ENCODE data around the gene SPRED2.

Gene SPRED2

DNA sequence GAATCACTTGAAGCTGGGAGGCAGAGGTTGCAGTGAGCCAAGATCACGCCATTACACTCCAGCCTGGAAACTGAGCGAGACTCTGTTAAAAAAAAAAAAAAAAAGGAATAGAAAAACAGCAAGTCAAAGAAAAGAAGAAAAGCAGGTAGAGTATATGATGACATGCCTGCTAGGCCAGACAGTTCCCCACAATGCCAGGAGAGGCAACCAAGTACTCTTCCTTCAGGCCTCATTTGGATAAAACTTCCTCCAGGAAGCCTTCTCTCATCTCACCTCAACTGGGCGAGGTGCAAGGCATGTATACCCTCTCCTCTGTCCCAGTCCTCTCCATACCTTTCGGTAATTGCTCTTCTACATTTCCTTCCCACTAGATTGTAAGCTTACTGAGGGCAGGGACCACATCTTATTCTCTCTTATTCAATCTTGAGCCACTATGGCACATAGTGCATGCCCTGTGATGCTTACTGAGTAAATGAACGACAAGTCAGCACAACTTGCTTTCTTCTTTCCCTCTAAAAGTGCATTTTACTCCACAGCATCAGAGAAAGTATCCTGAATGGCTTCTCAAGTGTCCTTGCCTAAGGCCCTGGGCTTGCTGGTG lies 10.1 kb upstream of the SPRED2 start:
- no peak for DNase-seq (ENCODE audit: low spot score)

GRCh38 chr2:65438137-65438899 lies 5.9 kb upstream of the SPRED2 start:
- DNase-seq (ENCODE audit: low spot score) = no peak

DNA sequence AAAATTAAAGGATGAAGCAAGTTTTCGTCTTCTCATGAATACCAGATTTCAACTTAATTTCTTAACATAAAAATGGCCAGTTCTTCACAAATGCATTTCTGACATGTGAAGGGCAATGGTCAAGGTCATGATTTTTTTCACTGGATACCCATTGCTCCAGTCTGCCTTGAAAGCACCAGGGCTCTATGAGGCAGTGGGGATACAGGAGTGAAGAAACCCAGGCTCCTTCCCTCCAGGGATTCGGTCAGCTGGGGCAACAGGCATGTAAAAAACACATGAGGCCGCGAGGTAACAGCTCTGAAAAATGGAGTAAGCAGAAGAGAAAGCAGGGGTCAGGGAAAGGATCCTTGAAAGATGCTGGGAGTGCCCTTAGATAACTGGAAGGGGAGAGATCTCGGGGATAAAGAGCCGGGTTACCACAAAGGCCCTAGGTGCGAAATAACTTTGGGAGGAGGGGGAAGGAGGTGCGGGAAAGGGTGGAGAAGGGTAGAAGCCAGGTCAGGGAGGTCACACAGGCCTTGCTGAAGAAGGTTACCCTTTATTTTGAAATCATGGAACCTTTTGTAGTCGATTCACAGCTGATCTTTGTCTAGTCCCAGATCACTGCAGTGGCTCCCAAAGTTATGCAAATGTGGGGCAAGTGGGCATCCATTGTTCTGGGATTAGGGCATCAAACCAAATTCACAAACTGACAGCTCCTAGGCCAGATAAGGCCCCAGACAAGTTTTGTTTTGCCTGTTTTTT lies 5.2 kb upstream of the SPRED2 start:
- DNase-seq (ENCODE audit: low spot score) = no peak

DNA sequence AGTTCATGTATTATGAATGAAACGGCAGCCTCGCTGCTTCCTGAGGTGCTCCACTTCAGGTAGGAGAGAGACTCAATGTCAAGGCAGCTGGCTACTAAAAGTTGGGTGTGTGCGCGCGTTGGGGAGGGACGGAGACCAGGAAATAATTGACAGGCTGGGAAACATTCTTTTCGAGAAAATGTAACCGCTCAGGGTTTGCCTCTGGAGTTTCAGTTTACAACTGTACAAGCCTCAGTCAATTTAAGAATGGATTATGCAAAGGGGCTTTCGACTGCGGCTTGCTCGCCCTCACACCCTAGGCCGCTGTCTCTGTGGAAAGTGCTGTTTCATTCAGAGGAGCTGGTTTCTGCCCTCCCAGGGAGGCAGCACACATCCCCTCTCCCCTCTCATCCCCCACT lies 4.4 kb upstream of the SPRED2 start:
- DNase-seq (ENCODE audit: low spot score) = no peak

DNA sequence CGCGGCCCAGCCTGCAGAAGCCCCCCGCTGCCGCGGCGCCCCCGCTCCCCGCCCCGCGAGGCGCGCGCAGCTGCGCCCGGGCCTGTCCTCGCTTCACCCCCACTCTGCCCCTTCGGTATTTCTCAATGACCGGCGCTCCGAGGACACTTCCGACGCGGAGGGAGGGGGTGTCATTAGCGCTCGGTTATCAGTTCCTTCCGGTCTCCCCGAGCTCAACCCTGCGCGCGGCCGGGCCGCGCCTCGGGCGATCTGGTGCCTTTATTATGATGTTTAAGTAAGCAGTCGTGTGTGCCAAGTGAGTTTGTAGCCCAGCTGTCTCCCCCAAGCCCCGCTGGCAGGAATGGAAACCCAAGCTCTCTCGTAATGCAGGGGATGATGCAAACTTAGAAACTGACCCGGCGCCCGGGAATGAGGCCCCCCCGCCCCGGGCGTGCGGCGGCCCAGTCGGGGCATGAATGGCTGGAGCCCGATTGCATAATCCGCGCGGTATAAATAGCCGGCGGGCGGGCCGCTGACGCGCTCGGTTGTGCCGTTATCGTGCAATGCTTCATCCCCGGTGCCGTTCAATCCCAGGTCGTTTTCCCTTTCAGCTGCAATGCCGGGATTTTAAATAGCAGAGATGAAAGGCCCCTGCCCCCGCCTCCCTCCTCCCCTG lies 3.9 kb upstream of the SPRED2 start:
- DNase-seq (ENCODE audit: low spot score) = peak; percentile 46

GRCh38 chr2:65435625-65436168 lies 3.3 kb upstream of the SPRED2 start:
- no peak for DNase-seq (ENCODE audit: low spot score)

GRCh38 chr2:65434592-65435241 lies 2.3 kb upstream of the SPRED2 start:
- DNase-seq (ENCODE audit: low spot score) = no peak

GRCh38 chr2:65431421-65432226 lies 775 bp downstream of the SPRED2 start:
- DNase-seq (ENCODE audit: low spot score) = no peak

DNA sequence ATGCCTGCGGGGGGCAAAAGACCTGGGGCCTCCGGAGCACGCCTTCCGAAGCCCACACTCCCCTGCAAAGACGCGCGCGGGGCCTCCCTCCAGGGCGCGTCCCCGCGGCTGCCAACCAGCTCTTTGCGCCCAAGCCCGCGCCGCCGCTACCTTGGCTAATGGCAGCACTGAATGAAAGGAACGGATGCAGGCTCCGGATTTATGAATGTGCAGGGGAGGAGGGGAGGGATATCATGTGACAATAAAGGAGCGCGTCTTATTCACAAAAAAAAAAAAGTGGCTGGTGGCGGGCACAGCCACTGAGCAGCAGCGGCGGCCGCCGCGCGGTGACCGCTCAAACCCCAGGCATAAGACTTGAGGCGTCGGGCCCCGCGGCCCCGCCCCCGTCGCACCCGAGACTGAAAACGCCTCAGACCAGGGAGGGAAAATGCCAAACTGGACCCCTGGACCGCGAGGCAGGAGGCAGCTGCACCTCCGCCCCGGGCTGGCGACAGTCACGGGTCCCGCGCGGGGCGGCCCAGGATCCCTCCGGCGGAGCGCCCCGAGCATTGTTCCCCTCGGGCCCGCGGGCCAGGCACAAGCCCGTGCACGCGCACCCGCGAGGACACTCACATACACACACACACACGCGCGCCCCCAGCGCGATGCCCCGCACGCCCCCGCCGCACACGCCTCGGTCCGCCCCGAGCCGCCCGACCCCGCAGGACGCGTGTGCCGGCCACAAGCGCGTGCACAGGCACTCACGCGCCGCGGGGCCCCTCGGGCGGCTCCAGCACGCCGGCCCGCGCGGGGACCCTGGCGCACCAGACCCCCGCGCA lies 1.6 kb downstream of the SPRED2 start:
- DNase-seq (ENCODE audit: low spot score) = no peak

DNA sequence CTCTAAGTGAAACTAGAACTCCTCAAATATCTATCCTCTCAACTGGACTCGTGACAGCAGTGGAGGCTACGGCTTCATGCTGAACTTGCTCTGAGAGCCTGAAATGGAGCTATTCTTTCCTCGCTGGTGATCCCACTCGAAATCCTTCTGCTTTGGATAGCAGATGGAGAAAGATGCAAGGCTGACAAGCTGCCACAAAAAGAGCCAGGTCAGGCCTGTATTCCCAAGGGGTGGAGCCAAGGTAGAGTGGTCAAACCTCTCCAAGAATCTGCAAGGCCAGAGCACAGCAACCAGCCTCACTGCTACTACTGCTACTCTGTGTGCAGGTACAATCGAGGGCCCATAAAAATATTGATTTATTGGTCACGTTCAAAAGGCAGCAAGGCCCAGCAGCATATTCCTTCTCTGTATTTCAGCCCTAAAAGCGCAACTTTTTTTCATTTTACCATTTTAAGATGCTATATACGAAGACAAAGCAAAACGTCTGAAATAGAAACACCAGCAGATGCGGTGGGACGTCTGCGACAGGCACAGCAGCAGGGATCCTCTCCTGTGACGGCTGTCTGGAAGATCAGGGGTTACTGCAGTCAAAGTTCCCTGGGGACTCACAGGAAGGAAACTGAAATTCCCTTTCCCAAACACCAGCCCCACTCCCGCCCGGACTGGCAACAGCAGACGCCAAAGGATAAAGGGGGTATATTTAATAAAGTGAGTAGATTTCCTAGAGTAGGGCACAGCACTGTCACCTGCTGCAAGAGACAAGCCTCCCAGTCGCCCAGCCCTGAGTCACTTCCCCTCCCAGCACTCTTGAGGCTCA lies 2.4 kb downstream of the SPRED2 start:
- no peak for DNase-seq (ENCODE audit: low spot score)

- DNase-seq (ENCODE audit: low spot score) = no peak
Measured at GRCh38 chr2:65427532-65427931, 4.9 kb downstream of the SPRED2 start.

DNA sequence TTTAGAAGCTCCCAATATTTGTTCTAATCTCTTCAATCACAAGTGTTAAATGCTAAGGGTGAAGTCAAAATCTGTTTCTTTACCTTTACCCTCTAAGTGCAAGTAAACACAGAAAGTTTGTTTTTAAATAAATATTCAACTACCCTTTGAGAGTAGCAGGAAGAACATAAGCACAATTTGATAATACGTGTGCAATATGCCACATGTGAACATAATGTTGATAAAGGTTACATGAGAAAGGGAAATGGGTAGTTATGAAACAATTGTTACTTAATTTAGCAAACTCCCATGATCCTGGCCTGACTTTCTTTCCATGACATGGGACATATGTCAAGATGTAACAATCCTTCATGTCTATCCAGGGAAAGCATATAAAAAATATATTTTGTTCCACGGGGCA lies 7.1 kb downstream of the SPRED2 start:
- DNase-seq (ENCODE audit: low spot score) = no peak

- no peak for DNase-seq (ENCODE audit: low spot score)
Measured at GRCh38 chr2:65424391-65424790, 8.0 kb downstream of the SPRED2 start.

DNA sequence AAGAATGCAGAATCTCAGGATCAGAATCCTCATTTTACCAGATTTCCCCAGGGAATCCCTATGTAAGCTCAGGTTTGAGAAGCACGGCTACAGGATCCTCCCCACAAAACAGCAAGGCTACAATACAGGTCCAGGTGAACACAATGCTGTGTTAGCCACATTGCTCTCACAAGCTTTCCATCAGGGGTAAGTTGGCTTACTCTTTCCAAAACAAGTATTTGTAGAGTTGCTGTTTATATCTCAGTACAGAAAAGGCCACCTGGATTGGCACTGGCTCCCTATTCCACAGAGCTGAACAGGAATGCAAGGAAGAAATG lies 11.0 kb downstream of the SPRED2 start:
- DNase-seq (ENCODE audit: low spot score) = no peak

GRCh38 chr2:65420712-65421431 lies 11.5 kb downstream of the SPRED2 start:
- DNase-seq (ENCODE audit: low spot score) = no peak

GRCh38 chr2:65417509-65418085 lies 14.8 kb downstream of the SPRED2 start:
- no peak for DNase-seq (ENCODE audit: low spot score)

- DNase-seq (ENCODE audit: low spot score) = no peak
Measured at GRCh38 chr2:65416945-65417344, 15.5 kb downstream of the SPRED2 start.

GRCh38 chr2:65416321-65416720 lies 16.1 kb downstream of the SPRED2 start:
- DNase-seq (ENCODE audit: low spot score) = no peak
